GM12874 (cell line): ENCODE results near the gene PCNT.

Experiments
- TF ChIP-seq, protein P1 (sequence below): IDR thresholded peaks from 2 replicates; pipeline ENCODE4 v1.5.1; 2011; ENCODE audit warnings: low read depth, mild to moderate bottlenecking, control low read depth, low read length, moderate library complexity; ENCODE audit not compliant: insufficient read depth

Gene PCNT

DNA sequence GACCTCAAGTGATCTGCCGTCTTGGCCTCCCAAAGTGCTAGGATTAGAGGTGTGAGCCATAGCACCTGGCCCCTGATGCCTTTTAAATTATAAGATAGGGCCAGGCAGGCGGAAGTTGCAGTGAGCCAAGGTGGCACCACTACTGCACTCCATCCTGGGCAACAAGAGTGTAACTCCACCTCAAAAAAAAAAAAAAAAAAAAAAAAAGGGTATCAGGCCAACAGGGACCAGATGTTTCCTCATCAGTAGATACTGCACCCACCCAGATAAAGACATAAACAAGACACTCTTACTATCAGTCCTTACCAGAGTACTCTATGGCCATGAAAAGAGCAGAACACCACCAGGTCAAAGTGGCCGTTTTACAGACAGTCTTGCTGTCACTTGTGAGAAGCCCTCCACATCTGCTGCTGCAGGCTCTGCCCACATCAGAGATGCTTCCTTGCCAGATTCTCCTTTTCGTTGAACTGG, 3.6 kb upstream of the PCNT start:
- TF ChIP-seq, protein P1, sequence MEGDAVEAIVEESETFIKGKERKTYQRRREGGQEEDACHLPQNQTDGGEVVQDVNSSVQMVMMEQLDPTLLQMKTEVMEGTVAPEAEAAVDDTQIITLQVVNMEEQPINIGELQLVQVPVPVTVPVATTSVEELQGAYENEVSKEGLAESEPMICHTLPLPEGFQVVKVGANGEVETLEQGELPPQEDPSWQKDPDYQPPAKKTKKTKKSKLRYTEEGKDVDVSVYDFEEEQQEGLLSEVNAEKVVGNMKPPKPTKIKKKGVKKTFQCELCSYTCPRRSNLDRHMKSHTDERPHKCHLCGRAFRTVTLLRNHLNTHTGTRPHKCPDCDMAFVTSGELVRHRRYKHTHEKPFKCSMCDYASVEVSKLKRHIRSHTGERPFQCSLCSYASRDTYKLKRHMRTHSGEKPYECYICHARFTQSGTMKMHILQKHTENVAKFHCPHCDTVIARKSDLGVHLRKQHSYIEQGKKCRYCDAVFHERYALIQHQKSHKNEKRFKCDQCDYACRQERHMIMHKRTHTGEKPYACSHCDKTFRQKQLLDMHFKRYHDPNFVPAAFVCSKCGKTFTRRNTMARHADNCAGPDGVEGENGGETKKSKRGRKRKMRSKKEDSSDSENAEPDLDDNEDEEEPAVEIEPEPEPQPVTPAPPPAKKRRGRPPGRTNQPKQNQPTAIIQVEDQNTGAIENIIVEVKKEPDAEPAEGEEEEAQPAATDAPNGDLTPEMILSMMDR = no peak

DNA sequence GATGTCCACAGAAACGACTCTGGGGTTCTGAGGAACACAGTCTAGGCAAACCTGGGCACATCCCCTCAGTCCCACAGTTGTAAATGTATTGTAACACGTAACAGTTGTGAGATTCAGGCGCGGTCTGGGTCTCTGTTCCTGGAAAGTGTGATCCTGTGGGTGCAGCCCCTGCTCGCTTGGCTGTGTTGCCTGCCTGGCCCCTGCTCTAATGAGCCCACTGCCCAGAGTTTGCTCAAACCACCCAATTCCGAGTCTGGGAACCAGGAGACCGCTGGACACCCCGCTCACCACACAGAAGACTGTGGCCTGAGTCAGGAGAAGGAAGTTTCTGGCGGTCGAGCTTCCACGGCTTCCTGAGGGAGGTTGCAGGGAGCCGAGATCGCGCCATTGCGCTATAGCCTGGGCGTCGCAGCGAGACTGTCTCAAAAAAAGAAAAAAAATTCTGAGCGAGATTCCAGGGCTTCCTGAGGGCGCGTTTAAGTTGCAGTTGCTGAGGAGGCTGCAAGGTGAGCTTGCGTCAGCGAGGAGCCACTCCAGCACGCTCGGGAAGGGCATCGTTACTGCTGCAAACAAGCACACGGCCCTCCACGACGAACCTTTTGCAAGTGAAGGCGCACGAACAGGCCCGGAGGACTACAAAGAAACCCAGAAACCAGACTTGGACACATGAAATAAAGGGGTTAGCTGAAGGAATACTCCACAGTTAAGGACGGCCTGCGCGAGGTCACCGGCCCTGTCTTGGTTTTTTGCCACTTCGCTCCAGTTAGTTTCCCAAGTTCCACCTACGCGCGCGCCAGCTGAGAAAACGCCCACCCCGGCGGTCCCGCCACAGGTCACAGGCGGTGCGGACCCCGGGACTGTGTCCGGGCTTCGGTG, 1.4 kb upstream of the PCNT start:
- TF ChIP-seq, protein P1 = no peak

DNA sequence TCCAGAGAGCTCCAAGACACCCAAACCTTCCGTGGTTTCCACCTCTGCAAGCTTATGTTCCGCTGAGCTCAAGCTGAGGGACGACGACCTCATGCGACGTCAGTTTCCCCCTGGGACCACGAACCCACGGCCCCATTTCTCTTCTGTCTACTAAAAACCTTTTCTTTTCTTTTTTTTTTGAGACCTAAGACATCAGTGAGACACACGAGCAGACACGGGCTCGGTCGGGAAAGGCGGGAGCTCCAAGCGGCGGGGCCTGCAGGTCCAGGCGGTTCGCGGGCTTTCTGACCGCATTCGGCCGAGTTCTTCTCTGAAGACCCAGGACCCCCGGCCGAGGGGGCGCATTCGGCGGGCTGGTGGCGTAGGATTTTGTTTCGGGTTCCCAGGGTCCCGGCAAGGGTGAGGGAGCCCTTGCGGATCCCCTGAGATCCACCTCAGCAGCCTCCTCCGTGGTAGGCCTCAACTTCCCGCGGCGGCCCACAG, 688 bp upstream of the PCNT start:
- TF ChIP-seq, protein P1 = no peak

DNA sequence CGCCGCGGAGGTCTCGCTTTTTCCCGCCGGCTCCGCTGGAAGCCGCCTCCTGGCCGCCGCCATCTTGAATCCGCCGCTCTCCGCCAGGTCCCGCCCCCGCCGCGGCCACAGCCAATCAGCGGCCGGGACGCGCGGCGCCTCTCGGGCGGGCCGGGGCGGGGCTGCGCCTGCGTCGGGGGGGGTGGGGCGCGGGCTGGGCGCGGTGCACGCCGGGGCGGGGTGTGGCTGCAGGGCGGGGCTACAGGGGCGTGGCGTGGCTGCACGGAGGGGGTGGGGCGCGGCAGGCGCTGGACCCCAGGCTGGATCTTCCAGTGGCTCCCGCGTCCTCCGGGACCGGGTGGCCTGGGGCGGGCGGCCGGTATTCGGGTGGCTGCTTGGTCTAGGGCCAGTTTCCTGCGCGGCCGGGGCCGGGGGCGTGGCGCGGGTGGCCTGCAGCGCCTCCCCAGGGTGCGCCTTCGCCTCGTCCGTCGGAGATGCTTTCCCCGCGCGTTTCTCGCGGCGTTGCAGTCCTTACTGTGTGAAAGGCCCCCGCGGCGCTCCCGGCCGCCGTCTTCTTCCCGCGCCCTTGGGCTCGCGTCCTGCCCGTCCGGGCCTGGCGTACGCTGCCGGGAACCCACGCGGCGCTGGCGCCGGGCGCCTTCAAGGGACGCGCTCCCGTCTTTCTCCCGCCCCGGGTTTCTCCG, 575 bp downstream of the PCNT start:
- TF ChIP-seq, protein P1 = peak; percentile 35; the same call in 1 of the 2 replicates

DNA sequence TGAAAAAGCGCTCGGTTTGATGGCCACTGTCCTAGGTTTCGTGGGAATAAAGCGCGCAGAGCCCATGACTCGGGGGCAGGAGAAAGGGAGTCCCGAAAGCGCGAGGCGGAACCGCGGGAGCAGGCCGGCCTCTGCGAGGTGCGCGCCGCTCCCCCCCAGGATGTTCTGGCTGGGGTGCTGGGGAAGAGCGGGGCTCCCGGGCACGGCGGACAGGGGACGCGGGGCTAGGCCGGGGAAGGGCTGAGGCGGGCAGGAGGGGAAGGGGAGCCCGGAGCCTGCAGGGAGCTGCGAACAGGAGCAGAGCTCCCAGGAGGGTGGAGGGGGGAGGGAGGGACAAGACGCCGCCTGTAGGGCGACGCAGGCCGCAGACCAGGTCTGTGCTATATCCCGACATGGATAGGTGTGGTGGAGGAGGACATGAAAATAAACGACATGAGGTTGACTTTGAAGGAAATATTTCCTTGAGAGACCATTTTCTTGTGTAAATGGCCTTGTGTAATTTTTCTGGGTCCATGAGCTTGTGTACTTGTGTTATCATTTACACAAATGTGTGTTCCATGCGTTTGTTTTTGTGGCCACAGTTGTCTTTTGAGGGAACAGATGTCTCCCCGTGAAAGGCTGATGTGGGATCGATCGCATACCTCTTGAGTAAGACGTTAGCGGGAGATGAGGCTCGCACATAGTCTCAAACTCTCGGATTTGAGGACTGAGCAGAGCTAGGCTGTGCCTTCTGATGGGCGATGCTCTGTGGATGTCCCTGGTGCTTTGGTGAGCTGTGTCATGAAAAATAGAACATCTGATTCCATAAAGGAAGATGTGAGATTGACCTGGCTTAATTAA, 1.3 kb downstream of the PCNT start:
- TF ChIP-seq, protein P1 = peak; percentile 21; the same call in 1 of the 2 replicates

DNA sequence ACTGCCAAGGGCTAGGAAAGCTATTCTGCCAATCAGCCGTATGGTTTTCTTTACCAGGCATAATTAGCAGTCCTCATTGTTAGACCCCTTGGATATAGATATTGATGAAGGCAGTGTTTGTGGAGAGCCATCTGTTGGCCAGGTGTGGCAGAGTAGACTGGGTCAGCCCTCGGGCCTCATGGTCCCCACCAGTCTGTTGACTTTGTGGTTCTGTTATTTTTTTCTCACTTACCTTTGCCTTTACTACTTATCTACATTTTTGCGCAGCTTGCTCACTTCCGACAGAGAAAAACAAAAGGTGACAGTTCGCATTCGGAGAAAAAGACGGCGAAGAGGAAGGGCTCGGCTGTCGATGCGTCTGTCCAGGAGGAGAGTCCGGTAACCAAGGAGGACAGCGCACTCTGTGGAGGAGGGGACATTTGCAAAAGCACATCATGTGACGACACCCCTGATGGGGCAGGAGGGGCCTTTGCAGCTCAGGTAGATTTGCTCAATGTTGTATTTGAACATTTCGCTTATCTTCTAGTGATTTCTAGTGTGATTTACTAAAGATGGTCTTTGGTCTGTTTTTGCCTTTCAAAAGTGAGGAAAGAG, 2.3 kb downstream of the PCNT start:
- TF ChIP-seq, protein P1 = no peak
